DMS 273 (cell line): ENCODE results near the gene INVS.

Experiments
- DNase-seq: peaks from one replicate; lab custom pipeline; 2025; ENCODE audit not compliant: unreplicated experiment; lab: John Stamatoyannopoulos, UW

INVS gene

GRCh38 chr9:100240512-100240911 is 141.5 kb downstream of the INVS start:
- DNase-seq: no peak

DNA sequence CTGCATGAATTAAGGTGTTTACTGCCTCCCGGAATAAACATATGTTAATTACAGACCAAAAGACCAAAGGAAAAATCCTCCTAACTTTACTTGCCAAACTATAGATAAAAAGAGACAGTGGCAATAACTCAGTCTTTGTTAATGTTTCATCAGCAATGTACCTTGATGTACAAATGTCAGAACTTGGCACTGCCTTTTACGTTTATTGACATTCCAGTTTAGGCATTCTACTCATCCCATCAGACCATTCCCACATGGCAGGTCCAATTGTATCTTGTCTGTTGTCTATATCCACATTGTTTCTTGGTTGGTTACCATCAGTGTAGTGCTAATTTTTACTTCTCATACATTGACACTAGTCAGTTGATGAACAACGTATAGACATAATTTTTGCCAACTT is 168.2 kb downstream of the INVS start:
- DNase-seq: no peak

DNA sequence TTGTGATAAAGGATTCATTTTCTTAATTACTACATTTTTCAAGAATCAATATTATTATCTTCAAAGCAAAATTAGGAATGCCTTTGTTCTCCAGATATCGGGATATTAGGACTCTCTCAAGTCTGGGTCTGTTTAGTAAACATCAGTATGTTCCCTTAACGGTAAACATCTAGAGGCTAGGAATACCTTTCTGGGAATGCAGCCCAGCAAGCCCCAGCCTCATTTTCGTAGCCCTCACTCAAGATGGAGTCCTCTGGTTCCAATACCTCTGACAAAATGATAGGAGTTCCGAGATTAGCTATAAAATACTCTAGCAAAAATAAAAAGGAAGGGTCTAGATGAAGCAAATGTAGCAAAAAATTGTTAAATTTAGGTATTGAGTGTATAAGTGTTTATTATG is 169.2 kb downstream of the INVS start:
- no peak for DNase-seq

- no peak for DNase-seq
Observed at GRCh38 chr9:100269656-100270055, 170.6 kb downstream of the INVS start.

DNA sequence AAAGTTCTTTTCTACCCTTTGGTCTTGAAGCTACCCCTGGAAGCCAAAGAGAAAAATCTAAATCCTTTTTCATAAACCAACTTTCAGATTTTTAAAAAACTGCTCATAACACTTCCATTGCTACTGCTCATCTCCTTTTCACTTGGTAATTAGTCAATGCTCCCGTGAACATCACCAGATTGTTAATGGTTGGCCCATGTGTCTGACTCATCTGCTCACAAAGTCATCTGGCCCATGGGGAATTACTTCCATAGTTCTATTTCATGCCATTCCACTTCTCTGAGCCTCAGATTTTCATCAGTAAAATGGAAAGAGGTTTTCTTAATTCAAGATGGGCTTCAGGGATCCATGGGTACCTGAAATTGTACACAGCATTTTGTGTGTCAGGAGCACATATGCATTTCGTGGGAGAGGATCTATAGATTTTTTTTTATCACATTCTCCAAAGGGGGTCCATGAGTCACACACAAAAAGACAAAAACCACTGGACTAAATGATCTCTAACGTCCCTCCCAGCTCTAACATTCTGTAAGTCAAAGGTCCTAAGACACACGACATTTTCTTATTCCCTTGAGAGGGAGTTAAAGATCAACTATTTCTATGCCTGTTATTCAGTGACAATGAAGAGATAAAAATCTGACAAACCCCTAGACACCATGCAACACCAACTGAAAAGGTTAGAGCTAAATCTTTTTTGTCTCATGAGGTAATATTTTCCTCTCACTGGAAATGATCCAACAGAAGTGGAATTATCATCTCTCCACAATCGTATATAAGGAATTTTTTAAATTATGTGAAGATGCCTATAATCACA is 178.3 kb downstream of the INVS start:
- no peak for DNase-seq

DNA sequence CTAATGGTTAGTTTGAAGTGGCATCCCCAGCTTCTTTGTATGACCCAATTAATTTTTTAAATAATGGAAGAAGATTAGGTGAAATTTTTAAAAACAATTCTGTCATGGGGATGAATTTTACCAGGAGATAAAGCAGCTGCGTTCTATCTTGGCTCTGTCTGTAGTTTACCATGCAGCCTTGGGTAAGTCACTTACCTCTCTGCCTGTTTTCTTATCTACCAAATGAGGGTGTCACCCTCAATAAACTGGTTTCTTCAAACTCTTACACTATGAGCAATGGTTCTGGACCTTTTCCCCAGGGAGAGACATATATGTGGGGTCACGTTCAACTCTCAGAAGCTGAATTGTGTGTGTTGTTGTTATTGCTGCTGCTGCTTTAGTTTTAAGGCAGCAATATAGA is 182.0 kb downstream of the INVS start:
- DNase-seq: no peak

DNA sequence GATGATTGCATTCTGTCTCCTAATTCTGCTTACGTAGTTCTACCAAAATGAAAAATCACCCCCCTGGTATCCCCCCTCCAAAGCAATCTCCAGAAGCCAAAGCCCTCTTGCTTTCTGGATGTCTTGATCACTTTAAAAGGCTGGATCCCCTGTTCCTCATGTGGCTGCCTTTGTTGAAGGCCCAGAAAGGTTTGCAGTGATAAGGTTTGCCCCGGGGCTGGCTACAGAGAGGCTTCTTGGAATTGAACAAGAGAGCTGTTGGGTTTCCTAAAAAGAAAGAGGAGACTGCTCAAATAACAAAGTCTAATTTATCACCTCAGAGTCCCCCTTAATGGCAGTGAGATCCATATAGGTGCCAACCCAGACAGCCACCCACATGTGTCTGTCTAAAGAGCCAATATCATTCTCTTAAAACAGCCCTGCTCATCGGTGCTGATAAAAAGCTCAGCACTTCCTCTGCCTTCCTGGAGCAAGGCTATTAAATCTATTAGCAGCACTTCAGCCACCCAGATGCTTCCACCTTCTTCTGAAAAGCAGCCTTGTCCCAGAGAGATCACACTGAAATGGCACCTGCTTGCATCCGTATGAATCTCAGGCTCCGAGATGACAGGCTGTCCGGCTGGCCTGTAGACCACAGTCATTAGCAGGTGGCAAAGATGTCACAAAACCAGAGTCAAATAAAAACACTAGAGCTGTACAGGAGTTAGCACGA is 182.8 kb downstream of the INVS start:
- no peak for DNase-seq

- DNase-seq: no peak
Observed at GRCh38 chr9:100282388-100282719, 183.3 kb downstream of the INVS start.

DNA sequence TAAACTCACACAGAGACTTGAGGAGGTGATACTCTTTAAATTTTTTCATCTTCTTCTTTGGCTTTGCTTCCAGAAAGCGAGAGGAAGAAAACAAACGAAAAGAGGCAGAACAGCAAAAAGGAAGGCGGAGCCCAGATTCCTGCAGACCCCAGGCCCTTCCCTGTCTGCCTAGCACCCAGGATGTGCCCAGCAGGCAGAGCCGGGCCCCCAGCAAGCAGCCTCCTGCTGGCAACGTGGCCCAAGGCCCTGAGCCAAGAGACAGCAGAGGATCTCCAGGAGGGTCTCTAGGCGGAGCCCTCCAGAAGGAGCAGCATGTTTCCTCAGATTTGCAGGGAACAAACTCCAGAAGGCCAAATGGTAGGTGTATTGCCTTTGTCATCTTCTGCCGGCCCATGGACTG is 185.2 kb downstream of the INVS start:
- DNase-seq: no peak

DNA sequence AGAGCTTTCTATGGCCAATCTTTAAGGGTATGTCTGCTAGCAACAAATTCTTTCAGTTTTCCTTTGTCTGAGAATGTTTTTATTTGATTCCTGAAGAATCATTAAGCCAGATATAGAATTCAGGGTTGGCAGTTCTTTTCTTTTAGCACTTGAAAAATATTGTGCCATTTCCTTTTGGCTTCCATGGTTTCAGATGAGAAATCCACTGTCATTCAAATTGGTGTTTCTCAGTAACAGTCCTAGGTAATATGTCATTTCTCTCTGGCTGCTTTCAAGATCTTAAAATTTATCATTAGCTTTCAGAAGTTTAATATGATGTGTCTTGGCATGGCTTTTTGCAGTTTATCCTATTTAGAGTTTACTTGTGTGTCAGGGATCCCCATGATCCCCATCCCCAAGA is 186.0 kb downstream of the INVS start:
- no peak for DNase-seq

- DNase-seq: no peak
Observed at GRCh38 chr9:100285601-100286000, 186.6 kb downstream of the INVS start.

- no peak for DNase-seq
Observed at GRCh38 chr9:100286257-100286656, 187.2 kb downstream of the INVS start.

- DNase-seq: no peak
Observed at GRCh38 chr9:100287186-100287585, 188.1 kb downstream of the INVS start.

DNA sequence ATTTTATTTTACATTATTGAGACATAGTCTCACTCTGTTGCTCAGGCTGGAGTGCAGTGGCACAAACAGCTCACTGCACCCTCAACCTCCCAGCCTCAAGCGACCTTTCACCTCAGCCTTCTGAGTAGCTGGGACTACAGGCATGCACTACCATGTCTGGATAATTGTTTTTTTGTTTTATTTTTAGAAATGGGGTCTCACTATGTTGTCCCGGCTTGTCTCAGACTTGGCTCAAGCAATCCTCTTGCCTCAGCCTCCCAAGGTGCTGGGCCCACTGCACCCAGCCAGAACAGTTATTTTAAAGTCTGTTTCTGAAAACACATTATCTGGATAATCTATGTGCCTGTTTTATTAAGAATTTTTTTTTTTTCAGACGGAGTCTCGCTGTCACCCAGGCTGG is 191.7 kb downstream of the INVS start:
- no peak for DNase-seq

DNA sequence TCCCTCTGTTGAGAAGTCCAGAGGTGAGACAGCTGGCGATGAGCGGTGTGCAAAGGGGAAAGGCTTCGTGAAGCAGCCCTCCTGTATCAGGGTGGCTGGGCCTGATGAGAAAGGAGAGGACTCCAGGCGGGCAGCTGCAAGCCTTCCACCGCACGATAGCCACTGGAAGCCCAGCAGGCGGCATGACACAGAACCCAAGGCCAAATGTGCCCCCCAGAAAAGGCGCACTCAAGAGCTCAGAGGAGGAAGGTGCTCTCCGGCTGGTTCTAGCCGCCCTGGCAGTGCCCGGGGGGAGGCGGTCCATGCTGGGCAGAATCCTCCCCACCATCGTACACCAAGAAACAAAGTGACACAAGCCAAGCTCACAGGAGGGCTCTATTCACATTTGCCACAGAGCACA is 193.4 kb downstream of the INVS start:
- no peak for DNase-seq

DNA sequence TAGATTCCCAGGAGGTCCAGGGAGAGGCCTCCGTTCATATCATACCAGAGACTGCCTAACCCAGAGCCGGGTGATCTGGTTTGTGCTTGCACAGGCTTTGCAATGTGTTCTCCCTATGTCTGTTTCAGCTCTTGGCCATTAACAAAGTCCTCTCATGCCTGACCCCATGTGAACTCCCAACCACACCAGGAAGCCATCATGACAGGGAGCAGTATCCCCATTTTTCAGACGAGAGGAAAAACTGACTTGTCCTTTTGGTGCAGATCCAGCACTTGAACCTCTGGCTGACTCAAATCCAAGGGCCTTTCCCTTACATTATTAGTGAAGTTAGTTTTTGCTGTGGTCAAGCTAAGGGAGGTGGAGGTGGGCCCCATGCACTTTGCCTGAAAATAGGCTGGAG is 195.3 kb downstream of the INVS start:
- no peak for DNase-seq

DNA sequence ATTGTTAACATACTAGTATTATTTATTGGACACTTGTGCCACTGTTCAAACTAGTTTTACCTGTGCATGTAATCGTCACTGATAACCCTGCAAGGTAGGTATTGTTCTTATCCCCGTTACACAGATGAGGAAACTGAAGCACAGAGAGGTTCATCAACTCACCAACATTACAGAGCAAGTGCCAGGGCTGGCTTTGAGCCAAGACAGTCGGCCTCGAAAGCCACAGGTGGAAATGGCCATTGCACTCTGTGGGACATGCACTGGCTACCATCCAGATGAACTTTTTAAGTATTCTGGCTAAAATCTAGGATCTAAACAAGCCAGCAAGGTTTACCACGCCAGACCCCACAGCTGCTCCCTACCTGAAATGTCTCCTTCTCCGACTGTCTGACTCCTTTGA is 195.8 kb downstream of the INVS start:
- peak; percentile 9 for DNase-seq

DNA sequence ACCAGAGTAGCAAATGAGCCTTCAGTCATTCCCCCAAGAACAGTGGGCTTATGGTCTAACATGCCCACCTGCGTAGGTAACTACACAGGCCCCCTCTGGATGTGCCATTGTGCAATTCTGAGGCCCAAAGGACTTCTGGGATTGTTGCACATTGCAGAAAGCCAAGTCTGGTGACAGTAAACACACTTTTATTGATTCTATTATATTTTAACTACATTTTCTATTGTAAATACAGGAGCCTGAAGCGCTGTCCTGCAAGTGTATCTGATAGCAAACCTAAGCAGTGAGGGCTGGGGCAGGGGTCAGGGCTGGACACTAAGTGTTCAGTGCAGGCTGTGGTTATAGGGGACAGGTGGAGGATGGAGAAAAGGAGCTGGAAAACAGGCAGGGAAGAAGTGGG is 196.2 kb downstream of the INVS start:
- no peak for DNase-seq

GRCh38 chr9:100296407-100296806 is 197.4 kb downstream of the INVS start:
- no peak for DNase-seq

DNA sequence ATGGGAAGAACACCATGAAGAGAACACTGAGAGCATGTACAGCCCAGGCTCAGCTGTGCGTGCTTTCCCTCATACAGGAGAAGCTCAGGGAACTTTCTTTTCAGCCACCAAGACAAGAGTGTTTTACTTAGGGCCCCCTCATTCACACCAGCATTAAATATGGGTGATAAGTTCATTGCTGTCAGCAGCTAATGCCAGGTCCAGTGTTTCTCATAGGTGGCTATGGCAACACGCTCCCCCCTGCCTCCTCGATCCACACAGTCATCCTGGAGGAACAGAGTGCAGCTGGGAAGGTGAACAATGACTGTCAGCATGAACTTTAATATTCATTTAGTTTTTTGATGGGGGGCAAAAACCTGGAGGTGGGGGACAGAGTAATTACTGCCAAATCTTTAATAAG is 199.3 kb downstream of the INVS start:
- no peak for DNase-seq

GRCh38 chr9:100303747-100304146 is 204.7 kb downstream of the INVS start:
- no peak for DNase-seq

- no peak for DNase-seq
Observed at GRCh38 chr9:100306283-100306682, 207.2 kb downstream of the INVS start.

GRCh38 chr9:100307080-100307479 is 208.0 kb downstream of the INVS start:
- no peak for DNase-seq
